ENCODE measurements around the gene SOX18. TPM values are rescaled to one million over a fixed set of nuclear protein-coding genes. Genes with fewer than 3 reads are reported as not detected.
A peak's percentile ranks its signal among the peaks of the same experiment; 100 is the strongest.

Gene SOX18
- total RNA-seq, 2 donors from 2014 or later = 0.46 to 0.72 TPM

- Mint-ChIP-seq H3K9me3 (peaks cover 2% of the 10 kb centered on the region in 2 donors), H3K4me1 (ENCODE audit: low read depth) (peaks cover 21% of the 10 kb centered on the region), H3K36me3 (ENCODE audit: insufficient read depth in 2 of 2) (peaks cover 0 to 1% of the 10 kb centered on the region in 2 donors), H3K27me3 (ENCODE audit: low read depth) (peaks cover 6% of the 10 kb centered on the region), H3K4me3 (no peak overlapping the region), H3K27ac (no peak overlapping the region)
- ATAC-seq (replicated peaks in 1 of 2) (no peak), DNase-seq (no peak)
Observed at GRCh38 chr20:64086801-64087200, 37.4 kb upstream of the SOX18 start.

GRCh38 chr20:64084685-64085152 is 35.3 kb upstream of the SOX18 start:
- H3K4me1 Mint-ChIP-seq (ENCODE audit: low read depth) = peaks cover 24% of the 10 kb centered on the region
- no peak for DNase-seq
- peaks cover 6% of the 10 kb centered on the region for H3K27me3 Mint-ChIP-seq (ENCODE audit: low read depth)
- ATAC-seq (replicated peaks in 1 of 2) = no peak
- H3K9me3 Mint-ChIP-seq = peaks cover 2% of the 10 kb centered on the region in 2 donors
- H3K36me3 Mint-ChIP-seq (ENCODE audit: insufficient read depth in 2 of 2) = peaks cover 0 to 1% of the 10 kb centered on the region in 2 donors
- no peak overlapping the region for H3K27ac Mint-ChIP-seq
- peak overlapping the region; percentile 87 to 91 for H3K4me3 Mint-ChIP-seq

DNA sequence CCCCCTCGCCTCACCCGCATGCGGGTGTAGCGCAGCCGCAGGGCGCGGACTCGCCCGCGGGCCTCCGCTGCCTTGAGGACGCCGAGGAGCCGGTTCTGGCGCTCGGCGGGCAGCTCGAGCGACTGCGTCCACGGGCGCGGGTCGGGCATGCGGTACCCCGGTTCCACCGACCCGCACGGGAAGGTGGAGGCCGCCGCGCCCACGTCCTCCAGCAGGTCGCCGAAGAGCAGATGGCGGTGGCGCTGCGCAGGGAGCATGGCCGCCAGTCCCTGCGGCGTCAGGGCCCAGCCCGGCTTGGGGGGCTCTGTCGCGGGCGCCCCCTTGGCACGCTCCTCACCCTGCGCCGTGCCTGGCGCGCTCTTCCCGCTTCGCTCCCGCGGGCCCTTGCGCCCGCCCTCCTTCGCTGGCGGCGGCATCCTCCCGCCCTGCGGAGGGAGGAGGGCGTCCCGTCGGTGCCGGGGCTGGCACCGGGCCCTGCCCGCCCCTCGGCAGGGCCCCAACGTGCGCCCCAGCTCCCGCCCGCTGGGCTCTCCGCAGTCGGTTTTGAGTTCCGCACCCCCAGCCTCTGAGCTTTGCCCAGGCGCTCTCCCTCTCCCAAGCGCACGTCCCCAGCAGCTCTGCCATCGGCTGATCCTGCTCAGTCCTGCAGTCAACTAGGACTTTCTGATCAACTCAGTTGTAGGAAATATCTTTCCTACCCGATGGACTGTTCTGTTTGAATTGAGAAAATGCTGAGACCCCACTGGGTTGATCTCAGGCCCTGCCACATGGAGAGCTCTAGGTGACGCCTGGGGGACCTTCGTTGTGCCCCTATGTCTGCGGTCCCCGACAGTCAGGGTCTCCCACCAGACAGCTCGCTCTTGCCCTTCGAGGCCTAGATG is 34.6 kb upstream of the SOX18 start, which contains the start of gene LKAAEAR1:
Gene LKAAEAR1 (minus strand): TSS at position 595 of the 881 bp plus-strand sequence. CDS start 179 bp downstream, at position 416.
- ATAC-seq (replicated peaks in 1 of 2) (peak in 1 of 2 donors; percentile 2), DNase-seq (no peak)
- Mint-ChIP-seq H3K27me3 (ENCODE audit: low read depth) (peaks cover 6% of the 10 kb centered on the region), H3K9me3 (peaks cover 2% of the 10 kb centered on the region in 2 donors), H3K27ac (peak within 1 kb of the TSS; percentile 15), H3K4me3 (peak within 1 kb of the TSS; percentile 87 to 91), H3K36me3 (ENCODE audit: insufficient read depth in 2 of 2) (peaks cover 0 to 1% of the 10 kb centered on the region in 2 donors), H3K4me1 (ENCODE audit: low read depth) (peaks cover 26% of the 10 kb centered on the region)

DNA sequence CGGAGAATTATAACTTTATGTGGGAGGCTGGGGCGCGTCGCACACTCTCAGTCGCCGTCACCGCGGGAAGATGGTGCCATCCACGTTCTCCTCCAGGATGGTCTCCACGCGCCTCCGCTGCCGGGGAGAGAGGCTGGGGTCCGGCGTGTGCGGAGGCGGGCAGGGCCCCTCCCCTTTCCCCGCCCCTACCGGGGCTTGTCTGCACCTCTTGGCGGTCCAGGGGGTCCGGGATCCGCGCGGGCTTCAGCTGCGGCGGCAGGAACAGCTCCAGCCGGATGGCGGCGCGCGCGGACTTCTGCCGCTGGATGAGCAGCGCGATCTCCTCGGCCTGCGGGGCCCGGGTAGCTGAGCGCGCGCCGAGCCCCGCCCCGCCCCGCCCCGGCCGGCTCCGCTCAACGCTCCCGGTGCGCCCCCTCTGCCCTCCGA is 34.0 kb upstream of the SOX18 start:
- Mint-ChIP-seq H3K9me3 (peaks cover 2% of the 10 kb centered on the region in 2 donors), H3K4me3 (peak overlapping the region; percentile 78 to 88), H3K27me3 (ENCODE audit: low read depth) (peaks cover 6% of the 10 kb centered on the region), H3K27ac (no peak overlapping the region), H3K4me1 (ENCODE audit: low read depth) (peaks cover 33% of the 10 kb centered on the region), H3K36me3 (ENCODE audit: insufficient read depth in 2 of 2) (peaks cover 0 to 1% of the 10 kb centered on the region in 2 donors)
- DNase-seq (peak; percentile 81 to 82), ATAC-seq (replicated peaks in 1 of 2) (peak; percentile 54 to 61)

GRCh38 chr20:64082820-64083377 is 33.5 kb upstream of the SOX18 start:
- no peak for DNase-seq
- no peak overlapping the region for H3K27ac Mint-ChIP-seq

DNA sequence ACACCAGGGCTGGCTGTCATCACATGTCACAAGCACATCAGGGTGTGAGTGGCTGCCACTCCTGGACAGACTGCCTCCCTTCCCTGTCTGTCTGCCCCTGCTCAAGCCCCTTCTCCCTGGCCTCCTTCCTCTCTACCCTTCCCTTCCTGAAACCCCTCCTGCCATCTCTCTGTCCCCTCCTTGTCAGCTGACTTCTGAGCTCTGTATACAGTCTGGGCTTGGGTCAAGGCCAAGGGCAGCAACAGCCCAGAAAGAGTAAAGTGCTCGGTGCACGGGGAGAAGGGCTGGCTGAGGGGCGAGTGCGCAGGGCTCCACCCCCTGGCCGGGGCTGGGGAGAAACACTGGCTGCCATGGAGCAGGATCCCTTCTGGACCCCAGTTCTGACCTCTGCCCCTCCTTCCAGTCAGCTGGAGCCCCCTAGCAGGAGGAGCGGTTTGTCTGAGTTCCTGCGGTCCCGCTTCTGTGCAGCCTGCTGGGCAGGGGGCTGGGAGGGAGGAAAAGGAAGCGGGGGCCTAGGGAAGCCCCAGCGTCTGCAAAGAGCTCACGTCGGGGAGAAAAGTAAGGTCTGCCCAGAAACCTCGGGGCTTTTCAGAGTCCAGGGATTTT is 32.8 kb upstream of the SOX18 start:
- Mint-ChIP-seq H3K4me3 (peak overlapping the region; percentile 78 to 88), H3K9me3 (peaks cover 0 to 2% of the 10 kb centered on the region in 2 donors), H3K27ac (no peak overlapping the region), H3K36me3 (ENCODE audit: insufficient read depth in 2 of 2) (no peaks in the 10 kb centered on the region), H3K4me1 (ENCODE audit: low read depth) (peaks cover 40% of the 10 kb centered on the region), H3K27me3 (ENCODE audit: low read depth) (peaks cover 6% of the 10 kb centered on the region)
- ATAC-seq (replicated peaks in 1 of 2) (no peak), DNase-seq (no peak)

More at GRCh38 chr20:64082820-64083377, 33.5 kb upstream of the SOX18 start:
- peaks cover 35% of the 10 kb centered on the region for H3K4me1 Mint-ChIP-seq (ENCODE audit: low read depth)
- no peak for ATAC-seq (replicated peaks in 1 of 2)
- H3K4me3 Mint-ChIP-seq = peak overlapping the region; percentile 78 to 88
- peaks cover 2% of the 10 kb centered on the region in 2 donors for H3K9me3 Mint-ChIP-seq
- H3K27me3 Mint-ChIP-seq (ENCODE audit: low read depth) = peaks cover 6% of the 10 kb centered on the region
- H3K36me3 Mint-ChIP-seq (ENCODE audit: insufficient read depth in 2 of 2) = peaks cover 0 to 1% of the 10 kb centered on the region in 2 donors

GRCh38 chr20:64081624-64081964 is 32.2 kb upstream of the SOX18 start:
- H3K36me3 Mint-ChIP-seq (ENCODE audit: insufficient read depth in 2 of 2) = no peaks in the 10 kb centered on the region
- ATAC-seq (replicated peaks in 1 of 2) (no peak), DNase-seq (no peak)
- peaks cover 0 to under 1% of the 10 kb centered on the region in 2 donors for H3K9me3 Mint-ChIP-seq
- peaks cover 6% of the 10 kb centered on the region for H3K27me3 Mint-ChIP-seq (ENCODE audit: low read depth)
- peak overlapping the region; percentile 68 for H3K27ac Mint-ChIP-seq
- peaks cover 40% of the 10 kb centered on the region for H3K4me1 Mint-ChIP-seq (ENCODE audit: low read depth)
- H3K4me3 Mint-ChIP-seq = peak overlapping the region in 1 of 2 donors; percentile 53

GRCh38 chr20:64080813-64081623 is 31.6 kb upstream of the SOX18 start:
- Mint-ChIP-seq H3K4me3 (peak overlapping the region; percentile 75 to 78), H3K36me3 (ENCODE audit: insufficient read depth in 2 of 2) (no peaks in the 10 kb centered on the region), H3K4me1 (ENCODE audit: low read depth) (peaks cover 42% of the 10 kb centered on the region), H3K27ac (no peak overlapping the region), H3K9me3 (no peaks in the 10 kb centered on the region), H3K27me3 (ENCODE audit: low read depth) (peaks cover 6% of the 10 kb centered on the region)
- ATAC-seq (replicated peaks in 1 of 2) (no peak), DNase-seq (no peak)

- Mint-ChIP-seq H3K9me3 (no peaks in the 10 kb centered on the region), H3K27me3 (ENCODE audit: low read depth) (peaks cover 6% of the 10 kb centered on the region), H3K36me3 (ENCODE audit: insufficient read depth in 2 of 2) (no peaks in the 10 kb centered on the region), H3K4me1 (ENCODE audit: low read depth) (peaks cover 44% of the 10 kb centered on the region), H3K27ac (peak within 1 kb of the TSS; percentile 44), H3K4me3 (peak within 1 kb of the TSS; percentile 94 to 95)
- ATAC-seq (replicated peaks in 1 of 2) = peak; percentile 7 to 53
- peak in 1 of 2 donors; percentile 48 for DNase-seq
Observed at GRCh38 chr20:64080013-64080812, 30.8 kb upstream of the SOX18 start, which contains the start of gene OPRL1. Gene OPRL1 (plus strand): TSS chr20:64080082. CDS start chr20:64092721, 12,639 bp downstream.

GRCh38 chr20:64079273-64080012 is 30.0 kb upstream of the SOX18 start, which contains the start of gene RGS19:
Gene RGS19 (minus strand): TSS chr20:64079518. CDS start chr20:64076886, 2,632 bp downstream.
- DNase-seq = peak; percentile 67 to 77
- ATAC-seq (replicated peaks in 1 of 2) = peak; percentile 16 to 60

GRCh38 chr20:64078934-64079272 is 29.5 kb upstream of the SOX18 start:
- no peak for ATAC-seq (replicated peaks in 1 of 2)
- no peak for DNase-seq
- Mint-ChIP-seq H3K4me1 (ENCODE audit: low read depth) (peaks cover 40% of the 10 kb centered on the region), H3K9me3 (no peaks in the 10 kb centered on the region), H3K36me3 (ENCODE audit: insufficient read depth in 2 of 2) (no peaks in the 10 kb centered on the region), H3K27ac (peak overlapping the region; percentile 44), H3K27me3 (ENCODE audit: low read depth) (no peaks in the 10 kb centered on the region), H3K4me3 (peak overlapping the region; percentile 94 to 95)

More at GRCh38 chr20:64079273-64080012, 30.0 kb upstream of the SOX18 start, which contains the start of gene RGS19:
- Mint-ChIP-seq H3K36me3 (ENCODE audit: insufficient read depth in 2 of 2) (no peaks in the 10 kb centered on the region), H3K27me3 (ENCODE audit: low read depth) (peaks cover 4% of the 10 kb centered on the region), H3K27ac (peak within 1 kb of the TSS; percentile 44), H3K9me3 (no peaks in the 10 kb centered on the region), H3K4me1 (ENCODE audit: low read depth) (peaks cover 43% of the 10 kb centered on the region), H3K4me3 (peak within 1 kb of the TSS; percentile 94 to 95)
